Activated T-cell treated with anti-CD3 and anti-CD28 coated beads for 4 hours (primary cell): ENCODE results near the gene BBC3.
"Not testable (repeated sequence)": the region's sequence is repeated elsewhere in the genome, so short reads cannot be mapped to it uniquely, and the experiment has no call there.

Experiments used
- DNase-seq: peaks from one replicate; pipeline ENCODE4 v3.0.0-alpha.2; 2020

The BBC3 gene, protein sequence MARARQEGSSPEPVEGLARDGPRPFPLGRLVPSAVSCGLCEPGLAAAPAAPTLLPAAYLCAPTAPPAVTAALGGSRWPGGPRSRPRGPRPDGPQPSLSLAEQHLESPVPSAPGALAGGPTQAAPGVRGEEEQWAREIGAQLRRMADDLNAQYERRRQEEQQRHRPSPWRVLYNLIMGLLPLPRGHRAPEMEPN

DNA sequence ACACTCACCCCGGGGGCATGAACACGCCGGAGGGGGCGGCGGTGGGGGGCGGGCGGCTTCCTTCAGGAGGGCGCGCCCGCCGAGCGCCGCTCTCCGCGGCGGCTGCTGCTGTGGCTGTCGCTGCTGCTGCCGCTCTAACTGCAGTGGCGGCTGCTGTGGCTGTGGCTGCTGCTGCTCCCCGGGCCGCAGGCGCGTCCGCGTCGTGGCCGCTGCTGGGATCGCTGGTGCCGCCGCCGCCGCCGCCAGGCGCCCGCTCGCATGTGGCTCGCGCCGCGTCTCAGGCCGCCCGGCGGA lies at the start of gene BBC3:
BBC3 (minus strand) TSS at position 279 of the 294 bp plus-strand sequence. CDS start 2,768 bp downstream, outside the sequence.
- no peak for DNase-seq

DNA sequence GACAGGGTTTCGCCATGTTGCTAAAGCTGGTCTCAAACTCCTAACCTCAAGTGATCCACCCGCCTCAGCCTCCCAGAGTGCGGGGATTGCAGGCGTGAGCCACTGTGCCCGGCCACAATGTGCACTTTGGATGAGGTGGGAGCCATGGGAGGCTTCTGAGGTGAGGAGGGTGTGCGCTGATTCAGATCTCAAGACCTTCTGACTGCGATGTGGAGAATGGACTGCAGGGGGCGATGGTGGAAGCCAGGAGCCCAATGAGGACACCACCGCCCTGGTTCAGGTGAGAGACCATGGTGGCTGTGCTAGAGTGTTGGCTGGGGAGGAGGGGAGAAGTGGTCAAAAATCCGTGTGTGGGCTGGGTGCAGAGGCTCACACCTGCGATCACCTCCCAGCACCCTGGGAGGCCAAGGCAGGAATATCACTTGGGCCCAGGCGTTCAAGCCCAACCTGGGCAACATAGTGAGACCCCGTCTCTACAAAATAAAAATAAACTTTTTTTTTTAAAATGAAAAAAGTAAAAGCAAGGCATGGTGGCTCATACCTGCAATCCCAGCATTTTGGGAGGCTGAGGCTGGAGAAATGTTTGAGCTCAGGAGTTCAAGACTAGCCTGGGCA lies 49.3 kb upstream of the BBC3 start:
- peak; percentile 51 for DNase-seq

DNA sequence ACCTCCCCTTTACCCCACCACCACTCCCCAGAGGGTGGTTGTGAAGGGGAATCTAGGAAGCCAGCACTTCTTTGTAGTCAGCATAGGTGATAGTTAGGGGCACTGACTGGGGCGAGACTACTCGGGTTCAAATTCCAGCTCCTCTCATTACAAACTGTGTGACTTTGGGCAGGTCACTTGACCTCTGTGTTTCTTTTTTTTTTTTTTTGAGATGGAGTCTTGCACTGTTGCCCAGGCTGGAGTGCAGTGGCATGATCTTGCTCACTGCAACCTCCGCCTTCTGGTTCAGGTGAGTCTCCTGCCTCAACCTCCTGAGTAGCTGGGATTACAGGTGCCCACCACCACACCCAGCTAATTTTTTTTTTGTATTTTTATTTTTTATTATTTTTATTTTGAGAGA lies 45.5 kb upstream of the BBC3 start:
- DNase-seq: not testable (repeated sequence)

DNA sequence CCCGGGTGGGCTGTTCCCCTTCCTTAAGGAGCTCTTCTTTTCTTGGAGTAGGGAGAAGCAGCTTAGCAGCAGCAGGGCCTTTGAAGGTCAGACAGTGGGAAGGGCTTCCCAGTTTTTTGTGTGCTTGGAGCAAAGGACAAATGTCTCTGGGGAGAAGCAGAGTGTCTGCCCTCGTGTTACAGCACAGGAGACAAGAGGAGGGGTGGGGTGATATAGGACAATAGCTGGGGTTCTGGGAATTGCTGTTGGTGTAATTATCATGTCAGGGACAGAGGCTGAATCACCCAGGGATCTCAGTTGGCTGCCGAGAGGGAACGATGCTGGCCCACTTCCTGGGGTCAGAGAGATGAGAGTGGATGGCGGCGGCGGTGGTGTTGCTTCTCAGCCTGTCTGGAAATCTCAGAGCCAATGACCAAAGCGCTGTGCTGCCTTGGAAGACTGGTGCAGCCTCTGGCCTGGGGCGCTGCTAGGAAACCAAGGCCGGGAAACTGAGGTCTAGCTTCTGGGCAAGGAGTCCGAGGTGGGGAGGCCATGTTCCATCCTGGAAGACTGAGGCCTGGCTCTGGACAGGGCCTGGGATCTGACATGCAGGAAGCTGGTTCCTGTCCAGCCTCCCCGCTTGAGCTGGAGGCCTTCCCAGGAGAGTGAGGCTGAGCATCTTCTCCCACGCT lies 44.9 kb upstream of the BBC3 start:
- DNase-seq: no peak

DNA sequence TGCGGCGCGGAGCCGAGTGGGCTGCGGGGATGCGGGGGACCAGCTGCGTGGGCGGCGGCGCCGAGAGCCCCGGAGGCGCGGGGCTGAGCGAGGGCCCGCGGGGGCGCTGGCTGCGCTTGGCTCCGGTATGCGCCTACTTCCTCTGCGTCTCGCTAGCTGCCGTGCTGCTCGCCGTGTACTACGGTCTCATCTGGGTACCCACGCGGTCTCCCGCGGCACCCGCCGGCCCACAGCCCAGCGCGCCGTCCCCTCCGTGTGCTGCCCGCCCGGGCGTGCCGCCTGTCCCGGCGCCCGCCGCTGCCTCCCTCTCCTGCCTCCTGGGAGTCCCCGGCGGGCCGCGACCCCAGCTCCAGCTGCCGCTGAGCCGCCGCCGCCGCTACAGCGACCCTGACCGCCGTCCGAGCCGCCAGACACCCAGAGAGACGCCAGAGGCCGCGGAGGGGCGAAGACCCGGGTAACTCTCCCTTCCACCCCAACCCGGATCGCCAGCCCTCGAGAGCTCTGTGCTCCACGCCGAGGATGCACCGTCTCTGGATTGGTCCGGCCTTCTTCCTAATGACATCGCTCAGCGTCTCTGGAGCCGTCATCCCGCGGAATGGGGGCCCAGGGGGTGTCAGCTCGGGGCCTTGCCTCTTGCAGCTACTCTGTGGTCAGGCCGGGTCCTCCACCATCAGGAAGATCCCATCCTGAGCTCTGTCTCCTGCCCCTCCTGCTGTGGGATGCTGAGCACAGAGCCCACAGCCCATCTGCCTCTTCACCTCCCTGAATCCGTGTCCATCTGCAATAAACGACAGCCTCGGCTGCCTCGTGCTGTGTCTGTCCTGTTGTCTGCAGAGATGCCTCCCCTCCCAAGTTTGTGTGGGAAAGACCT lies 44.1 kb upstream of the BBC3 start:
- DNase-seq: no peak

DNA sequence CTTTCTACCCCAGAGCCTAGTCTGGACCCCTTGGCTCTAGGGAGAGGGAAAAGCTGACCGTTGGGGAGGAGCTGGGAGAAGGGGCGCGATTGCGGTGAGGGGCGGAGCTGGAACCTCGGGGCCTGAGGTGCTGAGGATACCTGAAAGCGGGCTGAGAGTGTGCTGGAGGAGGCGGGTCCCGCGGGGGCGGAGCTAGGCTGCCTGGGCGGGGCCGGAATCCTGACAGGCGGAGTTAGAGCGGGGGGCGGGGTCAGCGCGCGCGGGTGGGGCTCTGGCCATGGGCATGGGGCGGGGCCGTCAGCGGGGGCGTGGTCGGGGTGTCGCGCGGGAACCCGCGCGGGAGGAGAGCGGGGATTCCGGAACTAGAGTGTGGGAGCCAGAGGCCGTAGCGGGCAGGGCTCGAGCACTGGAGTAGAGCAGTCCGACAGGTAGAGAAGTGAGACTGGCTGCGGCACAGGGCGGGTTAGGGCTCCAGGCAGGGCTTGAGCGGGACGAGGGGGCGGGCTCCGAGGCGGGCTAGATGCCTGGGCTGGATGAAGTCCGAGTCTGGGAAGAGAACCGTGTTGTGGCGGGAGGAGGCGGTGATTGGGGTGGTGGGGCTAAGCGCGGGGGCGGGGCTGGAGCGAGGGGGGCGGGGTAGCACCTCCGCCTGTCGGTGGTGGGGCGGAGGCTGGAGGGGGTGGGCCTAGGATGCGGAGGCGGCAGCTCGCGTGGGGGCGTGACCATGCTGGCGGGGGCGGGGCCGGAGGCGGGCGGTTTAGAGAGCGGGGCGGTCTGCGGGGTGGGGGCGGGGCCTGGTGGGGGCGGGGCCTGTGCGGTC lies 43.3 kb upstream of the BBC3 start, which contains the start of gene INAFM1:
INAFM1 (plus strand) TSS at position 815 of the 820 bp plus-strand sequence. CDS start 35 bp downstream, outside the sequence.
- peak; percentile 100 for DNase-seq

DNA sequence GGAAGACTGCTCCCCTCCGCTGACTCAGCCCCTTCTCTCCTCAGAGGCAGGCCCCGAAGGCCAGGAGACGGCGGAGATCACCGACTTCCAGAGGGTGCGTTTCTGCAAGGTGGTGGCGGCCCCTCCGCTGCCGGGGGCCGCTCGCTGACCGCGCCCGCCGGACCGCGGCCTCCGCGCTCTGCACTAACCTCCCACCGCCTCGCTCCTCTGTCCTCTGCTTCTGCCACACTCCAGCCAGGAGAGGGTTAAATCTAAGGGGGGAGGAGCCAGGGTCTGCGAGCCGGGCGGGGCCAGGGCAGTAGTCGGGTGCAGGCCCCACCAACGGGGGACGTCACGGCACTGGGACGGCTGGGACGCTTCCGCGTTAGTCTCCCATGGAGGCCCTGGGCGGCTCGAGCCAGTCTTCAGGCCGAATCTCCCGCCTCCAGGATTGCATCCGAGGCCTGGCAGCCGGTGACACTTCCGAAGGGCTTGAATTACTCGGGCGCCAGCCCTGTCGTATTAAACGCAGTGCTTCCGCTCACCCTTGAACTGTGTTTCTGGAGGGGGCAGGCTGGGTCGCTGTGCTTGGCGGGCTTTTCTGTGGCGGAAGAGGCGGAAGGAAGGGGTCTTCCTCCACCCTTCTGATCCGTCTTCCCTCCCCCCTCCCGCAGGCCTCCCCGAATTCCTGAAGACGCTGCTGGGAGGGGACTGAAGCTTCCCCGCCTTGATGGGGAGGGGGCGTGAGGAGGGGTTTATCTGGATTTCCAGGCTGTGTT lies 42.5 kb upstream of the BBC3 start:
- DNase-seq: peak; percentile 88

DNA sequence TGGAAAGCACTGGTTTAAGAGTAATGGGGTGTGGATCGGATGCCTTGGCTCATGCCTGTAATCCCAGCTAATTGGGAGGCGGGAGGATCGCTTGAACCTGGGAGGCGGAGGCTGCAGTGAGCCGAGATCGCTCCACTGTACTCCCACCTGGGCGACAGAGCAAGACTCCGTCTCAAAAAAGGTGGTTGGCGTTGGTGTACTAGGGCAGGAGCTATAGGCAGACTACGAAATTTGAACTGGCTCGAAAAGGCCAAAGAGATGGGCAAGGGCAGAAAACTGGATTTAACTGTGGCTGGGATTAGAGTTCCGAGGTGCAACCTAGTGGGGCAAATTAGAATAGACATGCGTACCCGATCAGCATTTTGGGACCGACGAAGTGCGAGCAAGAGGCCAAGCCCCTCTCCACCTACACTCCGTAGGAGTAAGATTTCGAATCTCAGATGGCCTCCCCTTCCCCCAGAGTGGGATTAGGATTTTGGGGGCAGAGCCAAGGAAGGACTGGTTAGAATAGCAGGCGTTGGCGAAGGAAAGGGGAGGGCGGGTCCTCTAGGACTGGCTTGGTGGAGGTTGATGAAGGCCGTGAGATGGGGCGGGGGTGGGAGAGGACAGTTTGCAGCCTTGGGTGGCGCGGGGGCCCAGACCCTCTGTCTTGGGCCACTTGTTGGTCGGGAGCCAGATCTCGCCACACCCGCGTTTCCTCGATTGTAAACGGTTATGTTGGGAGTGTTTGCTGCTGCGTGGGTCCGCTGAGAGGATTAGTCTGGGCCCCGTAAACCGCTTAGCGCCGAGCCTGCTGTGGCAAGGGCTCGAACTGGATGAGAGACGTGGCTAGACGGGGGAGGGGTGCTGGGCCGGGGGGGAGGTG lies 41.7 kb upstream of the BBC3 start:
- DNase-seq: peak; percentile 55

DNA sequence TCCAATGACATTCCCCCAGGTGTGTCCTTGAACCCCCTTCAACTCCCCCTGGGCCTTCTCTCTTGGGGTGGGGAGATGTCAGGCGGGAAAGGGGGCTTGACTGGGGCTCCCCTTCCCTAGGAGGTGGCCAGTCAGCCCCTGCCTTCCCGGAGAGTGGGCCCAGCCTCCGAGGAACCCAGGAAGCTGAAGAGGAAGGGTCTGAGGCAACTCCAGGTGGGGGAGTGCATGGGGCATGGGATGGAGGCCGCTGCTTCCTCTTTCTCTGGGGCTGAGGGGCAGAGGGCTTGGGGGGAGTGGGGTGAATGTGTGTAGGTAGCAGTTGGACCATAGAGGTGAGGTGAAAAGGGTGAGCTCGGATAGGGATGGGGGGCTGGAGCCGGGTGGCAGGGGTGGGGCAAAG lies 41.0 kb upstream of the BBC3 start:
- DNase-seq: no peak

DNA sequence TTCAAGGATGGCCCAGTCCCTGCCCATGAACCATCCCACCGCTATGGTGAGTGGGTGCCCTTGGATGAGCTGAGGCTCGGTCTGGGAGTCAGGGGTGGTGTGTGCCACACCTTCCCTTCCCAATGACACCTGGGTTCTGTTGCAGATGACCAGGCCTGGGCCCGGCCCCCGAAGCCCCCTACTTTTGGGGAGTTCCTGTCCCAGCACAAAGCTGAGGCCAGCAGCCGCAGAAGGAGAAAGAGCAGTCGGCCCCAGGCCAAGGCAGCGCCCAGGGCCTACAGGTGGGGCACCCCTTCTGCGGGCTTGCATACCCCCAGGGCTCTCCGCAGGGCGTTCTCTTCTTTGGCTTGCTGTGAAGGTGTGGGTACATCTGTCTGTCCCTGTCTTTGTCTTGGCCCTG lies 39.4 kb upstream of the BBC3 start:
- DNase-seq: no peak

DNA sequence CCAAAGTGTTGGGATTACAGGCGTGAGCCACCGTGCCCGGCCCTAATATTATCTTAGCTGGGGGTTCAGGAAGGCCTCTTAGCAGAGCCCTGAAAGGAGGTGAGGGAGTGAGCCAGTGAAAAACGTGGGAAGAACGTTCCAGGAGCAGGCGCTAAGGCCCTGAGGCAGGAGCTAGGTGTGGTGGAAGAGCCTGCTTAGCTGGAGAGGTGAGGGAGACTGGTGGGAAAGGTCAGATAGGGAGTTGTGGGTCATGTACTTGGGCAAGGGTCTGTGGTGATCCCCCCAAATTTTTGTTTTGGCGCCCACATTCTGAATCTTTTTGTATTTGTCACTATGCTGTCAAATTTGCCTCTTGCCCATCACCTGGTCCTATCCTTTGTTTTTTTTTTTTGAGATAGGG lies 38.6 kb upstream of the BBC3 start:
- DNase-seq: no peak

DNA sequence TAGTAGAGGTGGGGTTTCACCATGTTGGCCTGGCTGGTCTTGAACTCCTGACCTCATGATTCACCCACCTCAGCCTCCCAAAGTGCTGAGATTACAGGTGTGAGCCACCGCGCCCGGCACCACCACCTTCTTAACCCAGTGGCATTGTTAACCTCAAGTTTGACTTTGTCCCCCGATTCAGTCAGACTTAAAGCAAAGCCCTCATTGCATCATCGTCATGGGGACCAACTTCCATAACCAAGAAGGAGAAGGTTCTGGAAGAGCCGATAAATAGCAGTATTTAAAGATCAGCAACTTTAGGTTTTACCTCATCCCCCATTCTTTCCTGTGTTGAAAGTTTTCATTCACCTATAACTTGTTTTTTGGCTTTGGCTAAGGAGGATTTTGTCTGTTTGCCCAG lies 37.0 kb upstream of the BBC3 start:
- no peak for DNase-seq

DNA sequence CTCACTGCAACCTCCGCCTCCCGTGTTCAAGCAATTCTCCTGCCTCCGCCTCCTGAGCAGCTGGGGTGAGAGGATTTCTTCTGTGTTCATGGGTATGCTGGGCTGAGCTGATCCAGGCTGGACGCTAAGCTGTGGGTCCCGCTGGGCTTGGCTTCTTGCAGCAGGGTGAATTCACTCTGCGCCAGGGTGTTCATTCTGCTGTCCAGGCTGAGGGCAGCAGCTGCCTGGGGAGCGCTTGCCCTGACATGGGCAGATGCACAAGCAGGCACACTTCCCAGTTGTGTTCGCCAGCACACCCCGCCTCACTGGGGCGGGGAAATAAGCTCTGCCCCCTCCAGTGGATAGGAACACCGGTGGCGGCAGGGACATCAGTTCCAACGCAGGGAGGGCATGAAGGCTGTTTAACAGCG lies 36.4 kb upstream of the BBC3 start:
- DNase-seq: no peak

DNA sequence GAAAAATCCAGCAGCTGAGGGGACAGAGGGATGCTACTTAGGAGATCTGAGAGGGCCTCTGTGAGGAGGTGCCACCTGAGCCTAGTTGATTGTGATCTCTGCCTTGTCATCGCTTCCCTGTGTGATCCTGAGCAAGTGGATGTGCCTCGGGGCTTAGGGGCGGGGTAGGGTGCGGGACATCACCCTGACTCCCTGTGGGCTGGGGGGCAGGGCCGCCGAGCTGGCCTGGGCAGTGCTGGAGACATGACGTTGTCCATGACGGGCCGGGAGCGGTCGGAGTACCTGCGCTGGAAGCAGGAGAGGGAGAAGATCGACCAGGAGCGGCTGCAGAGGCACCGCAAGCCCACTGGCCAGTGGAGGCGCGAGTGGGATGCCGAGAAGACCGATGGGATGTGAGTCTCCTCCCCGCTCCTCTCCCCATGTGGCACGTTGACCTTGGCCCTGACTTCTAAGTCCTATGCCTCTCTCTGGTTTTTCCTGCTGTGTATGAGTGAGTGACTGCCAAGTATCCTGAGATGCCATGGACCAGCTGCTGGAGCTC lies 35.5 kb upstream of the BBC3 start:
- no peak for DNase-seq

DNA sequence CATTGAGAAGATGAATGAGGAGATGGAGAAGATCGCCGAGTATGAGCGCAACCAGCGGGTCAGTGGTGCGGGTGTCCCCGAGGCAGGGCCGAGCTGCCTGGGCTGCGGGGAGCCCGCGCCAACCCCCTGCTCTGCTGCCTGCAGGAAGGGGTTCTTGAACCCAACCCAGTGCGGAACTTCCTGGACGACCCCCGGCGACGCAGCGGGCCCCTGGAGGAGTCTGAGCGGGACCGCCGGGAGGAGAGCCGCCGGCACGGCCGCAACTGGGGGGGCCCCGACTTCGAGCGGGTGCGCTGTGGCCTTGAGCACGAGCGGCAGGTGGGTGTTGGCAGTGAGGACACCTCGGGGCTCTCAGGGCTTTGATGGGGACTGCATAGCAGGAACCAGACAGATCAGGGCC lies 33.6 kb upstream of the BBC3 start:
- DNase-seq: no peak

DNA sequence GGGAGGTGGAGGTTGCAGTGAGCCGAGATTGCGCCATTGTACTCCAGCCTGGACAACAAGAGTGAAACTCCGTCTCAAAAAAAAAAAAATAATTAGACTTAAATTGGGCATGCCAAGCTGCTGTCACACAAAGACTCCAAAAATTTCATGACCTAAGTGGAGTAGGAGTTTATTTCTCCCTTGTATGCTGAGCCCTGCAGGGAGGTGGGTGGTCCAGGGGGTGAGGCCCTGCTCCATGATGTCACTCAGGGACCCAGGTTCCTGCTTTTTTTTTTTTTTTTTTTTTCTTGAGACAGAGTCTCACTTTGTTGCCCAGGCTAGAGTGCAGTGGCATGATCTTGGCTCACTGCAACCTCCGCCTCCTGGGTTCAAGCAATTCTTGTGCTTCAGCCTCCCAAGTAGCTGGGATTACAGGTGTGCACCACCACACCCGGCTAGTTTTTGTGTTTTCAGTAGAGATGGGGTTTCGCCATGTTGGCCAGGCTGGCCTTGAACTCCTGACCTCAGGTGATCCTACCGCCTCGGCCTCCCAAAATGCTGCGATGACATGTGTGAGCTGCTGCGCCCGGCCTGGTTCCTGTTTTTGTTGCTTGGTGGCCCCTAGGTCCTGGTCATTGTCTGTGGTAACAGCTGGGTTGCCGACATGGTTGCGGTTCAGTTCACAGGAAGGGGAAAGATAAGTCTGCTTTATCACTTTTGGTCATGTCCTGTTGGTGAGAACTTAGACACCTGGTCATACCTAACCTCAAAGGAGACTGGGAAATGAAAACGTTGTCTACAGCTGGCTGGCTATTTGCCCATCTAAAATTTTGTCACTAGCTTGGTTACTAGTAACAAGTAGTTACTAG lies 31.2 kb upstream of the BBC3 start:
- DNase-seq: not testable (repeated sequence)

DNA sequence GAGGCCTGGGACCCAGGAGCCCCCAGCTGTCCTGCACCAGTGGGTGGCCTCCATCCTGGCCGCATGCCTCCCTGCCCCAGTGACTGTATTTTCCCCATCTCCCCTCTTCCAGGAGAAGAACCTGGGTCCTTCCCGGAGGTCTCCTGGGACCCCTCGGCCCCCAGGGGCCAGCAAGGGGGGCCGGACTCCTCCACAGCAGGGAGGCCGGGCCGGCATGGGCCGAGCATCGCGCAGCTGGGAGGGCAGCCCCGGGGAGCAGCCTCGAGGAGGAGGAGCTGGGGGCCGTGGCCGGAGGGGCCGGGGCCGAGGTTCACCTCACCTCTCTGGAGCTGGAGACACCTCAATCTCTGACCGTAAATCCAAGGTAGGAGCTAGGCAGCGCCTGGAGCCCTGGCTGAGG lies 29.5 kb upstream of the BBC3 start:
- no peak for DNase-seq

DNA sequence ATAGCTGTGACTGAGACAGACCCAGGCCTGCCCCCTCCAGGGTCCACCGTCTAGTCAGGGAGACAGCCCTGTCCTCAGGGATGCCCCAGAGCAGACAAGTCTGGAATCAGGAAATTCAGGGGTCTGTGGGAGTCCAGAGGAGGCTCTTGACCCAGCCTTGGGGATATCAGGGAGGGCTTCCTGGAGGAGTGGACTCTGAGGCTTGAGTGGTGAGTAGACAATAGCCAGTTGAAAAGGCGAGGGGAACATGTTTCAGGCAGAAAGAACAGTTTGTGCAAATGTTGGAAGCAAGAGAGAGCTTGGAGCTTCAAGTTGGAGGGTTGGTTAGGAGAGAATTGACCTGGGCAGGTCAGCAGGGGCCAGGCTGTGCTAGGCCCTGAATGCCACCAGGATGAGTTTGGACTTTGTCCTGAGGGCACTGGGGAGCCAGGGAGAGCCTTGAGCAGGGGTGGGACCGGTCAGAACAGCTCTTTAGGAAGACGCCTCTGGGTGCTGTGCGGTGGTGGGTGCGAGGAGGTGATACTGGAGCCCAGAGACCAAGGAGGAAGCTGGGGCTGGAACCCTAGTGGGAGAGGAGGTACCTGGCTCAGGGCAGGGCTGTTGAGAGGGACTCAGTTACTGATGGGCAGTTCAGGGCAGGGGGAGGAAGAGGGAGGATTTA lies 28.0 kb upstream of the BBC3 start:
- no peak for DNase-seq

DNA sequence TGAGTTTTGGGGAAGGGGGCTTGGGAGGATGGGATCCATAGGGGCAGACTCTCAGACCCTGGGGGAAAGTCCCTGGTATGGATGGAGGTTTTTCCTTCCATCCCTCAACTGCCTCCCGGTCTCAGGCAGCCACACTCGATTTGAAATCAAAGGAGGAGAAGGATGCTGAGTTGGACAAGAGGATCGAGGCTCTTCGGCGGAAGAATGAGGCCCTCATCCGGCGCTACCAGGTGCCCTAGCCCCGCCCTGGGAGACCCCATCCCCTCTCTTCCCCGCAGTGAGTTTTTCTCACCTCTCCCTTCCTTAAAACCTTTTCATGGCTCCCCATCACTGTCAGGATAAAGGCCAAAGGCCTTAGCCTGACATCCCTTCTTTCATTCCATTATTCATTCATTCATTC lies 27.4 kb upstream of the BBC3 start:
- DNase-seq: no peak
